Measurements from ENCODE around the gene LRRC7. TPM values are rescaled to one million over a fixed set of nuclear protein-coding genes. Genes with fewer than 3 reads are reported as not detected.

Gene LRRC7
- polyA plus RNA-seq, 1 donor from 2014 or later: 141 TPM

DNA sequence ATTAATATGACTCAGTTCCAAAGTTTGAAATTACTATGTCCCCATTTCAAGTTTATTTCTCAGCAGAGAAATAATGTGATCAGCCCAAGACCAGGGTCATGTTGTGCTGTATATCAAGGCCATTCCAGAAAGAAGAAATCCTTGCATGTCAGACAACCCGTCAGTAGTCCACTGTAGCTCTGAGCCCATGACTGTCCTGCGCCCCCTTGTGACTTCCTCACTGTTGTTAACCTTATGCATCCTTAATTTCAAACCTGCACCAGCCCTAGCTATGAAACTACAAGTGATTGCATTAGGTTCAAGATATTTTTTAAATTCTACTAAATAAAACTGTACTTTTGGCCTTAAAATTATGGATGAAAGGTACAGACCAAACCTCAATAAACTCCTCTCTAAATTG is 133.0 kb downstream of the LRRC7 start:
- Histone ChIP-seq H2AFZ (ENCODE audit: low read depth, low read length) (no peak overlapping the region), H3K9me3 (ENCODE audit: low read length) (no peaks in the 10 kb centered on the region), H3K79me2 (replicated peaks; ENCODE audit: insufficient read depth, low read length) (no peaks in the 10 kb centered on the region), H3F3A (ENCODE audit: insufficient read depth, low read length, poor library complexity, severe bottlenecking) (no peaks in the 10 kb centered on the region), H3K36me3 (ENCODE audit: insufficient read depth, low read length) (no peaks in the 10 kb centered on the region), H3K9ac (ENCODE audit: low read length) (no peak overlapping the region), H3K27ac (ENCODE audit: low read length) (no peak overlapping the region), H3K4me3 (ENCODE audit: low read length) (no peak overlapping the region), H3K27me3 (ENCODE audit: insufficient read depth, low read depth, low read length) (no peaks in the 10 kb centered on the region), H3K4me2 (ENCODE audit: low read length) (no peak overlapping the region), H4K20me1 (ENCODE audit: insufficient read depth) (no peaks in the 10 kb centered on the region), H3K9me2 (ENCODE audit: insufficient read depth, low read length) (no peaks in the 10 kb centered on the region)
- TF ChIP-seq, protein P1, sequence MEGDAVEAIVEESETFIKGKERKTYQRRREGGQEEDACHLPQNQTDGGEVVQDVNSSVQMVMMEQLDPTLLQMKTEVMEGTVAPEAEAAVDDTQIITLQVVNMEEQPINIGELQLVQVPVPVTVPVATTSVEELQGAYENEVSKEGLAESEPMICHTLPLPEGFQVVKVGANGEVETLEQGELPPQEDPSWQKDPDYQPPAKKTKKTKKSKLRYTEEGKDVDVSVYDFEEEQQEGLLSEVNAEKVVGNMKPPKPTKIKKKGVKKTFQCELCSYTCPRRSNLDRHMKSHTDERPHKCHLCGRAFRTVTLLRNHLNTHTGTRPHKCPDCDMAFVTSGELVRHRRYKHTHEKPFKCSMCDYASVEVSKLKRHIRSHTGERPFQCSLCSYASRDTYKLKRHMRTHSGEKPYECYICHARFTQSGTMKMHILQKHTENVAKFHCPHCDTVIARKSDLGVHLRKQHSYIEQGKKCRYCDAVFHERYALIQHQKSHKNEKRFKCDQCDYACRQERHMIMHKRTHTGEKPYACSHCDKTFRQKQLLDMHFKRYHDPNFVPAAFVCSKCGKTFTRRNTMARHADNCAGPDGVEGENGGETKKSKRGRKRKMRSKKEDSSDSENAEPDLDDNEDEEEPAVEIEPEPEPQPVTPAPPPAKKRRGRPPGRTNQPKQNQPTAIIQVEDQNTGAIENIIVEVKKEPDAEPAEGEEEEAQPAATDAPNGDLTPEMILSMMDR (IDR thresholded peaks at IDR 0.05; ENCODE audit: poor library complexity, severe bottlenecking): peak; percentile 31
- TF ChIP-seq, protein P2, sequence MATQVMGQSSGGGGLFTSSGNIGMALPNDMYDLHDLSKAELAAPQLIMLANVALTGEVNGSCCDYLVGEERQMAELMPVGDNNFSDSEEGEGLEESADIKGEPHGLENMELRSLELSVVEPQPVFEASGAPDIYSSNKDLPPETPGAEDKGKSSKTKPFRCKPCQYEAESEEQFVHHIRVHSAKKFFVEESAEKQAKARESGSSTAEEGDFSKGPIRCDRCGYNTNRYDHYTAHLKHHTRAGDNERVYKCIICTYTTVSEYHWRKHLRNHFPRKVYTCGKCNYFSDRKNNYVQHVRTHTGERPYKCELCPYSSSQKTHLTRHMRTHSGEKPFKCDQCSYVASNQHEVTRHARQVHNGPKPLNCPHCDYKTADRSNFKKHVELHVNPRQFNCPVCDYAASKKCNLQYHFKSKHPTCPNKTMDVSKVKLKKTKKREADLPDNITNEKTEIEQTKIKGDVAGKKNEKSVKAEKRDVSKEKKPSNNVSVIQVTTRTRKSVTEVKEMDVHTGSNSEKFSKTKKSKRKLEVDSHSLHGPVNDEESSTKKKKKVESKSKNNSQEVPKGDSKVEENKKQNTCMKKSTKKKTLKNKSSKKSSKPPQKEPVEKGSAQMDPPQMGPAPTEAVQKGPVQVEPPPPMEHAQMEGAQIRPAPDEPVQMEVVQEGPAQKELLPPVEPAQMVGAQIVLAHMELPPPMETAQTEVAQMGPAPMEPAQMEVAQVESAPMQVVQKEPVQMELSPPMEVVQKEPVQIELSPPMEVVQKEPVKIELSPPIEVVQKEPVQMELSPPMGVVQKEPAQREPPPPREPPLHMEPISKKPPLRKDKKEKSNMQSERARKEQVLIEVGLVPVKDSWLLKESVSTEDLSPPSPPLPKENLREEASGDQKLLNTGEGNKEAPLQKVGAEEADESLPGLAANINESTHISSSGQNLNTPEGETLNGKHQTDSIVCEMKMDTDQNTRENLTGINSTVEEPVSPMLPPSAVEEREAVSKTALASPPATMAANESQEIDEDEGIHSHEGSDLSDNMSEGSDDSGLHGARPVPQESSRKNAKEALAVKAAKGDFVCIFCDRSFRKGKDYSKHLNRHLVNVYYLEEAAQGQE (IDR thresholded peaks at IDR 0.05; ENCODE audit: borderline replicate concordance): no peak
- TF ChIP-seq POLR2AphosphoS5 (IDR thresholded peaks at IDR 0.05) (no peak), RAD21 (conservative IDR thresholded peaks at IDR 0.05) (no peak)

DNA sequence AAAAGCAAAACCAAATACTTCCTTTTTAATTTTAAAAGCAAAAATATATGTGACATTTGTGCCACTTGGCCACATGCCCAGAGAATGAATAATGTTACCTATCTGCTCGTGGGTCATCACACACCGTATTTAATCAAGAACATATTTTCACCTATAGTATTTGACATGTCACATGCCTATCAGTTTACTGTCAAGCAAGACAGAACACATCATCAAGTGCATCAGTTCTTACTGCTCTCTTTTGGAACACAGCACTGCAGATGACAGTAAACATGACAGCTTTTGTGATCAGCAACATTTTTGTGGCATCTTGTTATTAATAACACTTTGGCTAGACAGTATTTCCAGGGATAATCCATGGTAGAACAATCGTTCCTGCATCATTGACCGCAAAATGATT is 134.4 kb downstream of the LRRC7 start:
- Histone ChIP-seq H3F3A (ENCODE audit: insufficient read depth, low read length, poor library complexity, severe bottlenecking) (no peaks in the 10 kb centered on the region), H3K27me3 (ENCODE audit: insufficient read depth, low read depth, low read length) (no peaks in the 10 kb centered on the region), H3K4me3 (ENCODE audit: low read length) (no peak overlapping the region), H3K9ac (ENCODE audit: low read length) (no peak overlapping the region), H4K20me1 (ENCODE audit: insufficient read depth) (no peaks in the 10 kb centered on the region), H3K79me2 (replicated peaks; ENCODE audit: insufficient read depth, low read length) (no peaks in the 10 kb centered on the region), H2AFZ (ENCODE audit: low read depth, low read length) (no peak overlapping the region), H3K4me2 (ENCODE audit: low read length) (no peak overlapping the region), H3K36me3 (ENCODE audit: insufficient read depth, low read length) (no peaks in the 10 kb centered on the region), H3K9me2 (ENCODE audit: insufficient read depth, low read length) (no peaks in the 10 kb centered on the region), H3K27ac (ENCODE audit: low read length) (no peak overlapping the region), H3K9me3 (ENCODE audit: low read length) (no peaks in the 10 kb centered on the region)
- TF ChIP-seq EP300 (conservative IDR thresholded peaks at IDR 0.05; ENCODE audit: poor library complexity, severe bottlenecking) (peak; percentile 81), MXI1 (conservative IDR thresholded peaks at IDR 0.05; ENCODE audit: poor library complexity, severe bottlenecking) (no peak), POLR2AphosphoS5 (IDR thresholded peaks at IDR 0.05) (peak; percentile 57)

DNA sequence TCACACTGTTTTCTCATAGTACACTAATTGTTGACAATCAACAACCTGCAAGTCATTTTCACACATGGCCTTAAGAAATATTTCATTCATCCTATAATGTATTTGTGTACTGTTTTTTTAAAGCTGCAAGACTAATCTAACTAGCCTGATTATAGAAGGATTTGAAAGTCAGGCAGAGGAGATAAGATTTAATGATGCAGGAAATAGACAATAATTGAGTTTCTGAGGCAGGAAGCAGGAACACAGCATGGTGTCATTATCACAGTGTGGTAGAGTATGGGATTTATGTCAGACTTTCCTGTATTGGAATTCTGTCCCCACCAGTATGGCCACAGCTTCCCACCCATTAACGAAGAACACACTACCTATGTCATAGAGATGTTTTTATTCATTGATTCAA is 138.8 kb downstream of the LRRC7 start:
- no peak for TF ChIP-seq MXI1 (conservative IDR thresholded peaks at IDR 0.05; ENCODE audit: poor library complexity, severe bottlenecking)
- TF ChIP-seq SMC3 (conservative IDR thresholded peaks at IDR 0.05; ENCODE audit: poor library complexity): no peak
- TF ChIP-seq POLR2AphosphoS5 (IDR thresholded peaks at IDR 0.05): no peak
- TF ChIP-seq EZH2 (IDR thresholded peaks at IDR 0.05; ENCODE audit: borderline replicate concordance, insufficient read depth, low read length, poor library complexity, severe bottlenecking): no peak
- TF ChIP-seq RAD21 (conservative IDR thresholded peaks at IDR 0.05): no peak
- TF ChIP-seq TAF1 (IDR thresholded peaks at IDR 0.05; ENCODE audit: low read depth): no peak
- TF ChIP-seq, protein P2 (IDR thresholded peaks at IDR 0.05; ENCODE audit: borderline replicate concordance): no peak
- no peaks in the 10 kb centered on the region for H3K9me3 ChIP-seq (ENCODE audit: low read length)
- H4K20me1 ChIP-seq (ENCODE audit: insufficient read depth): no peaks in the 10 kb centered on the region
- H3K27ac ChIP-seq (ENCODE audit: low read length): no peak overlapping the region
- no peaks in the 10 kb centered on the region for H3K27me3 ChIP-seq (ENCODE audit: insufficient read depth, low read depth, low read length)
- no peak overlapping the region for H3K4me2 ChIP-seq (ENCODE audit: low read length)
- no peak overlapping the region for H2AFZ ChIP-seq (ENCODE audit: low read depth, low read length)
- H3K36me3 ChIP-seq (ENCODE audit: insufficient read depth, low read length): no peaks in the 10 kb centered on the region
- no peaks in the 10 kb centered on the region for H3K79me2 ChIP-seq (replicated peaks; ENCODE audit: insufficient read depth, low read length)
- no peaks in the 10 kb centered on the region for H3F3A ChIP-seq (ENCODE audit: insufficient read depth, low read length, poor library complexity, severe bottlenecking)
- no peak overlapping the region for H3K9ac ChIP-seq (ENCODE audit: low read length)
- H3K4me3 ChIP-seq (ENCODE audit: low read length): no peak overlapping the region
- no peaks in the 10 kb centered on the region for H3K9me2 ChIP-seq (ENCODE audit: insufficient read depth, low read length)

All from neural cell (in vitro differentiated cells).